ENCODE measurements around the gene FKBP1C. TPM values are rescaled to one million over a fixed set of nuclear protein-coding genes. Genes with fewer than 3 reads are reported as not detected.

Gene FKBP1C
- total and polyA plus RNA-seq, 12 donors = 0.25 to 2.9 (median 2.0) TPM; not detected in 3

- Histone ChIP-seq H3K27me3 (no peaks in the 10 kb centered on the region), H3K27ac (no peak overlapping the region), H3K9me3 (peaks cover 0 to 6% (median 0%) of the 10 kb centered on the region in 11 donors), H3K4me1 (no peaks in the 10 kb centered on the region), H3K4me3 (no peak overlapping the region), H3K36me3 (no peaks in the 10 kb centered on the region)
- ATAC-seq (no peak), DNase-seq (no peak)
- intact Hi-C loops (cut with DNase I) = no loop called here
- TF ChIP-seq CTCF (IDR thresholded peaks at IDR 0.05) = no peak
These were observed 24.3 kb upstream of the FKBP1C start for GRCh38 chr6:63186970-63187369.

GRCh38 chr6:63188828-63189227 is 22.4 kb upstream of the FKBP1C start:
- Histone ChIP-seq H3K27ac (no peak overlapping the region), H3K27me3 (no peaks in the 10 kb centered on the region), H3K4me1 (no peaks in the 10 kb centered on the region), H3K9me3 (peaks cover 0 to 6% (median 0%) of the 10 kb centered on the region in 11 donors), H3K36me3 (no peaks in the 10 kb centered on the region), H3K4me3 (no peak overlapping the region)
- TF ChIP-seq CTCF (IDR thresholded peaks at IDR 0.05) = no peak
- ATAC-seq = no peak
- DNase-seq = no peak
- intact Hi-C loops (cut with DNase I) = no loop called here

GRCh38 chr6:63193324-63193723 is 17.9 kb upstream of the FKBP1C start:
- TF ChIP-seq CTCF (IDR thresholded peaks at IDR 0.05) = no peak
- H3K27ac ChIP-seq = no peak overlapping the region
- WGBS, 2 donors = 73 to 74% methylated on average over 5 of the region's 5 CpGs
- H3K36me3 ChIP-seq = no peaks in the 10 kb centered on the region
- intact Hi-C loops (cut with DNase I) = no loop called here
- no peak overlapping the region for H3K4me3 ChIP-seq
- DNase-seq = no peak
- H3K9me3 ChIP-seq = no peaks in the 10 kb centered on the region
- ATAC-seq = no peak
- H3K27me3 ChIP-seq = no peaks in the 10 kb centered on the region
- no peaks in the 10 kb centered on the region for H3K4me1 ChIP-seq

GRCh38 chr6:63197741-63198140 is 13.5 kb upstream of the FKBP1C start:
- no peak overlapping the region for H3K27ac ChIP-seq
- peaks cover 0 to 4% (median 0%) of the 10 kb centered on the region in 11 donors for H3K9me3 ChIP-seq
- H3K36me3 ChIP-seq = no peaks in the 10 kb centered on the region
- intact Hi-C loops (cut with DNase I) = no loop called here
- H3K27me3 ChIP-seq = no peaks in the 10 kb centered on the region
- H3K4me3 ChIP-seq = no peak overlapping the region
- DNase-seq (no peak), ATAC-seq (no peak)
- no peak for TF ChIP-seq CTCF (IDR thresholded peaks at IDR 0.05)
- H3K4me1 ChIP-seq = no peaks in the 10 kb centered on the region

GRCh38 chr6:63213325-63213724 is 2.1 kb downstream of the FKBP1C start:
- intact Hi-C loops (cut with DNase I) = no loop called here
- ATAC-seq = no peak
- DNase-seq = no peak
- no peaks in the 10 kb centered on the region for H3K36me3 ChIP-seq
- TF ChIP-seq CTCF (IDR thresholded peaks at IDR 0.05) = no peak
- no peak overlapping the region for H3K4me3 ChIP-seq
- H3K27ac ChIP-seq = no peak overlapping the region
- H3K27me3 ChIP-seq = no peaks in the 10 kb centered on the region
- 92 to 95% methylated on average over 2 of the region's 2 CpGs for WGBS, 2 donors
- peaks cover 0 to 28% (median 0%) of the 10 kb centered on the region in 11 donors for H3K9me3 ChIP-seq
- no peaks in the 10 kb centered on the region for H3K4me1 ChIP-seq

All from heart right ventricle (tissue), 16 donors.